IPS-NIHi7 (cell line): ENCODE results near the gene LRRC47.
"Not testable (repeated sequence)": the region's sequence is repeated elsewhere in the genome, so short reads cannot be mapped to it uniquely, and the experiment has no call there.

Experiments used
- DNase-seq: peaks from one replicate; pipeline ENCODE4 v3.0.0; 2012; ENCODE audit warnings: mixed read lengths; ENCODE audit errors: extremely low spot score

Gene LRRC47

GRCh38 chr1:3814771-3815561, 18.7 kb upstream of the LRRC47 start:
- no peak for DNase-seq

GRCh38 chr1:3814065-3814464, 17.8 kb upstream of the LRRC47 start:
- no peak for DNase-seq

- DNase-seq: no peak
These were observed 15.3 kb upstream of the LRRC47 start for GRCh38 chr1:3811595-3811911.

GRCh38 chr1:3810149-3810761, 14.0 kb upstream of the LRRC47 start:
- not testable (repeated sequence) for DNase-seq

GRCh38 chr1:3809680-3810079, 13.4 kb upstream of the LRRC47 start:
- no peak for DNase-seq

GRCh38 chr1:3807769-3808168, 11.5 kb upstream of the LRRC47 start:
- DNase-seq: no peak

- no peak for DNase-seq
These were observed 8.7 kb upstream of the LRRC47 start for GRCh38 chr1:3805038-3805437.

- DNase-seq: not testable (repeated sequence)
These were observed 8.3 kb upstream of the LRRC47 start for GRCh38 chr1:3804627-3804944.

- DNase-seq: no peak
These were observed 7.8 kb upstream of the LRRC47 start for GRCh38 chr1:3803905-3804626.

- DNase-seq: not testable (repeated sequence)
These were observed 4.5 kb upstream of the LRRC47 start for GRCh38 chr1:3800795-3801194.

- no peak for DNase-seq
These were observed 3.8 kb upstream of the LRRC47 start for GRCh38 chr1:3799976-3800685.

GRCh38 chr1:3795453-3796214, 664 bp downstream of the LRRC47 start:
- no peak for DNase-seq

- no peak for DNase-seq
These were observed 5.3 kb downstream of the LRRC47 start for GRCh38 chr1:3790952-3791351.

- no peak for DNase-seq
These were observed 5.8 kb downstream of the LRRC47 start for GRCh38 chr1:3790500-3790923.

GRCh38 chr1:3789421-3790300, 6.6 kb downstream of the LRRC47 start:
- DNase-seq: no peak

- no peak for DNase-seq
These were observed 7.4 kb downstream of the LRRC47 start for GRCh38 chr1:3788756-3789420.

GRCh38 chr1:3787745-3788605, 8.3 kb downstream of the LRRC47 start:
- no peak for DNase-seq

GRCh38 chr1:3787349-3787715, 9.0 kb downstream of the LRRC47 start:
- DNase-seq: no peak
